ENCODE measurements around the gene PGAM1.
A peak's percentile ranks its signal among the peaks of the same experiment; 100 is the strongest.
"Not testable (repeated sequence)": the region's sequence is repeated elsewhere in the genome, so short reads cannot be mapped to it uniquely, and the experiment has no call there.

Gene PGAM1

DNA sequence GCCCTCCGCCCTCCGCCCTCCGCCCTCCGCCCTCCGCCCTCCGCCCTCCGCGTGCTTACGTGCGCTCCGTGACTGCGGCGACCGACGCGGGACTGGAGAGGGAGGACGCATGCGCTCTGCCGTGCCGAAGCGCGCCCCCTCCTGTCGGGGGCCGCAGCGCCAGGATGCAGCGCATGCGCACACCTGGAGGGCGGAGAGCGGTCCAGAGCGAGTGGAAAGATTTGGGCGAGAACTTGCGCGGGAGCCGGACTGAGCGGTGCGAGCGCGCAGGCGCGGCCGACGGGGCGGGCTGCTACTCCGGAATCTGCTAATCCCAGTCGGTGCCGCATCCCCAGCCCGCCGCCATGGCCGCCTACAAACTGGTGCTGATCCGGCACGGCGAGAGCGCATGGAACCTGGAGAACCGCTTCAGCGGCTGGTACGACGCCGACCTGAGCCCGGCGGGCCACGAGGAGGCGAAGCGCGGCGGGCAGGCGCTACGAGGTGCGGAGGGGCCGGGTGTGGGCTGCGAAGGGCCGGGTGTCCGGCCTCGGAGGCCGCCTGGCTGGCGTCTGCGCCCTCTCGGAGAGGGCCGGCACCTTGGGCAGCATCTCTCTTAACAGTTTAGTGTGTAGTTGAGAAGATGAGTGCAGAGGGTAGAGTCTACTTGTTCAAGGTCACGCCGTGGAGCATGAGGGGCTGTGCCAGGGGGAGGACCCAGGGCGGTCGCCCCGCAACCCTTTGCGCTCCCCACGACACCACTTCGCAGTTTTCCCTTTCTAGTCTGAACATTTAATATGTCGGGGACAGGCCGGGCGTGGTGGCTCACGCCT lies at the start of gene PGAM1:
Gene PGAM1, plus strand, starts transcription at position 228 of the 812 bp plus-strand sequence. Its CDS starts 117 bp downstream, at position 345.
- DNase-seq (ENCODE audit: low read depth in 3 of 3): peak; percentile 91 to 93 (median 92)

- no peak for DNase-seq (ENCODE audit: low read depth in 3 of 3)
Observed at GRCh38 chr10:97376413-97376812, 49.6 kb upstream of the PGAM1 start.

DNA sequence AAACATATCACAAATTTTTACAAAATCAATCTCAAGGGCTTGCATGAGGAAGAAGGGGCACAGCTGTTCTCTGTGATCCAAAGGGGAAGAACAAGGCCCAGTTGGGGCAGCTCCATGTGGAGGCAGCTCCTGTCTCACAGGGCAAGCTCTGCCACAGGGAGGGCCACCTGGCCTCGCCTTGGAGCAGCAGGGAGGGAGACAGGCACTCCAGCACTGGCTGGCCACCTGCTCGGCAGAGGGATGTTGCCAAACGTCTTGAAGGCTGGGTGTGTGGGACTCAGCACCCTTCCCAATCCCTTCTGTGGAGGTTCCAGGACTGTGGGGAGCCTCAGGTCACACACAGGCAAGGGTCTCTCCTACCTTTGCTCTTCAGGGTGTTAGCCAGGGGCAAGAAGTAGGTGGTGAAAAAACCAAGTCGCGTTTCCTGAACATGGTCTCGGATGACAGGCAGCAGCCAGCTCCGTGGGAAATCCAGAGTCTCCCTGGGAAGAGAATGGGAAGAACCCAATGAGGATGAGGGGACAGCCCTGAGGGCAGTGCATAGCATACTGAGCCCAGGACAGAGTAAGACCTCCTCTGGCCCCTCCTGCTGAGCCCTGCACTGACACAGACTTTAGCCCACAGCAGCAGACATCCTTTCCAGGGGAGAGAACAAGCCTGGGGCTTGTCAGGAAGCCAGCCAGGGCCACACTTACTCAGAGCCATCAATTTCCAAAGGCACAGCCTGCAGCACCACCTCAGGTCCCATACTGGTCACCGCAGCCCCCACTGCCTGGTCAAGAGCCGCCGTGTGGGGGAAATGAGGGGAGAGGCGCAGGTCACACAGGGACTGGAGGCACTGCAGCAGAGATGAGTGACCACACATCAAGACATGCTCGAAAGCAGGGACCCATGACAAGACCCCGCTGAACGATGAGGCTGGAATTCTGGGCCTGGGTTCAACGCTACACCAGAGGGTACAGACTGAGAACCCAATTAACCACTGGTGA lies 46.8 kb upstream of the PGAM1 start:
- DNase-seq (ENCODE audit: low read depth in 3 of 3): no peak

GRCh38 chr10:97380516-97380915 lies 45.5 kb upstream of the PGAM1 start:
- no peak for DNase-seq (ENCODE audit: low read depth in 3 of 3)

- DNase-seq (ENCODE audit: low read depth in 3 of 3): no peak
Observed at GRCh38 chr10:97381626-97382025, 44.4 kb upstream of the PGAM1 start.

- DNase-seq (ENCODE audit: low read depth in 3 of 3): no peak
Observed at GRCh38 chr10:97383159-97383558, 42.8 kb upstream of the PGAM1 start.

DNA sequence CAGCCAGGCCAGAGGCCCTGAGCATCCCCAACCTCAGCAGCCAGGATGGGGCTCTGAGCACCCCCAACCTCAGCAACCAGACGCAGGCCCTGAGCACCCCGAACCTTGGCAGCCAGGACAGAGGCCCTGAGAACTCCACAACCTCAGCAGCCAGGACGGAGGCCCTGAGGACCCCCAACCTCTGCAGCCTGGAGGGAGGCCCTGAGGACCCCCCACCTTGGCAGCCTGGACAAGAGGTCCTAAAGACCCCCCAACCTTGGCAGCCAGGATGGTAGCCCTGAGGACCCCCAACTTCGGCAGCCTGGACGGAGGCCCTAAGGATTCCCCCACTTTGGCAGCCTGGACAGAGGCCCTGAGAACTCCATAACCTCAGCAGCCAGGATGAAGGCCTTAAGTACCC lies 41.8 kb upstream of the PGAM1 start:
- no peak for DNase-seq (ENCODE audit: low read depth in 3 of 3)

DNA sequence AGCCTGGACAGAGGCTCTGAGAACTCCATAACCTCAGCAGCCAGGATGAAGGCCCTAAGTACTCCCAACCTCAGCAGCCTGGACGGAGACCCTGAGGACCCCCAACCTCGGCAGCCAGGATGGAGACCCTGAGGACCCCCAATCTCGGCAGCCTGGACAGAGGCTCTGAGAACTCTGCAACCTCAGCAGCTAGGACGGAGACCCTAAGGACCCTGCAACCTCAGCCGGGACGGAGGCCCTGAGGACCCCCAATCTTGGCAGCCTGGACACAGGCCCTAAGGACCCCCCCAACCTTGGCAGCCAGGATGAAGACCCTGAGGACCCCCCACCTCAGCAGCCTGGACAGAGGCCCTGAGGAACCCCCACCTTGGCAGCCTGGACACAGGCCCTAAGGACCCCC lies 41.4 kb upstream of the PGAM1 start:
- DNase-seq (ENCODE audit: low read depth in 3 of 3): no peak

DNA sequence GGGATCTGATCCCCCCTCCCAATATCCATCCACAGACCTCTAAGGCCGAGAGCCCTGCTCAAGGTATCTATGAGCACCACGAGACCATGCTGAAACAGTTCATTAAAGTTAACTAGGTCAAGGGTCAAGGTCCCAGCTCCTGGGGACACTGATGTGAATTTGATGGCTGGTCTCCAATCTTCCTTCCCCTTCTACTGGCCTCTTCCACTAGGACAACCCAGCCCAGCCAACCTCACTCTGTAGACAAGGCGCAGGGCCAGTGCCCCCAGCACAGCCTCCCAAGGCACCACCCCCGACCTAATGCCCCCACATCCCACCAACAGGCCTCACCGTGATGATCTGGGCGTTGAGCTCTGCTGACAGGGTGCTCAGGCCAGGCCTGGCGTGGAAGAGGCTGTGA lies 40.4 kb upstream of the PGAM1 start:
- DNase-seq (ENCODE audit: low read depth in 3 of 3): no peak

- no peak for DNase-seq (ENCODE audit: low read depth in 3 of 3)
Observed at GRCh38 chr10:97388152-97388551, 37.8 kb upstream of the PGAM1 start.

DNA sequence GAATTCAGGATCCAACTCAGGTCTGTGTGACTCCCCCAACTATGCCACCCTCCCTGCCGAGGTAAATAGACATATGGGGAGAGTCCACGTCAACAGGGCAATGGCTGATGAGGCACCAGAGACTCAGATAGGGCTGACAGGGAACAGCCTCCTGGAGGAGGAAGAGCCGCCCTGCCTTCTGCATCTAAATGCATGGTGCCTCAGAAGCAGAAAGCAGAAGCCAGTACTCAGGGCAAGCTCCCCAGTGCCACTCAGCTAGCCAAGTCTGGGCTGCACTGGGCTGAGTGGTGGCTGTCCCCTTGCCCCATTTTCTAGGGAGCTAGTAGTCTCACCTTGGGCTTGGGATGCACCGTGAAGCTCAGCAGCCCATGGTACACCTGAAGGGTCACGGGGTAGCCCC lies 35.9 kb upstream of the PGAM1 start:
- no peak for DNase-seq (ENCODE audit: low read depth in 3 of 3)

DNA sequence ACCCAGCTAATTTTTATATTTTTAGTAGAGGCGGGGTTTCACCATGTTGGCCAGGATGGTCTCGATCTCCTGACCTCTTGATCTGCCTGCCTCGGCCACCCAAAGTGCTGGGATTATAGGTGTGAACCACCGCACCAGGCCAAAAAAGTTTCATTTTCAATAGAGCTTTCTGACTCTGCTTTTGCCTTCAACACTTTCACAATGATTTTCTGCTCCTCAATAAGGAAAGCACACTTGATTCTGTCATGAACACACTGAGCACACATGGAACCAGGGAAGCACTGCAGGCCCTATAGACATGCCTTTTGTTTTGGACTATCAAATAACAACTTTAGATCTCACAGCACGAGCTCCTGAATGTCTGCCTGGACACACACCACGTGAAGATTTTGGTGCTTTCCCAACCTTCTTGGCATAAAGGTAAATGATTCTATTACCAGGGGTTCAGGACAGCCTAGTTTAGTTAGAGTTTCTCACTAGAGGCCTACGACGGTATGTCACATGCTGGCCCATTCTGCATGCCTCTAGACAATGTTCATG lies 32.9 kb upstream of the PGAM1 start:
- no peak for DNase-seq (ENCODE audit: low read depth in 3 of 3)

DNA sequence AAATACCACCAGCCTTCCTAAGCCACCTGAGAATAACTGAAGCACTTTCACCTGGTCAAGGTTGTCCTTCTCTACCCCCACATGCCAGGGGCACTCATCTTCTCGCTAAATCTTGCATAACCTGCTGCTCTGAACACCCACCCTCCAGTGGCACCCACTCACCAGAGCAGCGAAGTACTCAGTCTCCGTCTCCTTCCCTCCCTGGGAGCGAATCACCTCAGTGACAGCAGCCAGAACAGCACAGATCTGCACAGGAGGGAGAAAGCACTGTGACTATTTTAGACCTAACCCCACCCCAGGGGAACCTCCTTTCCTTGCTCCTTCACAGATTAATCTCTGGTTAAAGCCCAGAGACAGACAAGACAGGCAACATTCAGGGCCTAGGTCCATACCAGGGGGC lies 29.9 kb upstream of the PGAM1 start:
- DNase-seq (ENCODE audit: low read depth in 3 of 3): no peak

- DNase-seq (ENCODE audit: low read depth in 3 of 3): no peak
Observed at GRCh38 chr10:97399843-97400545, 26.0 kb upstream of the PGAM1 start.

DNA sequence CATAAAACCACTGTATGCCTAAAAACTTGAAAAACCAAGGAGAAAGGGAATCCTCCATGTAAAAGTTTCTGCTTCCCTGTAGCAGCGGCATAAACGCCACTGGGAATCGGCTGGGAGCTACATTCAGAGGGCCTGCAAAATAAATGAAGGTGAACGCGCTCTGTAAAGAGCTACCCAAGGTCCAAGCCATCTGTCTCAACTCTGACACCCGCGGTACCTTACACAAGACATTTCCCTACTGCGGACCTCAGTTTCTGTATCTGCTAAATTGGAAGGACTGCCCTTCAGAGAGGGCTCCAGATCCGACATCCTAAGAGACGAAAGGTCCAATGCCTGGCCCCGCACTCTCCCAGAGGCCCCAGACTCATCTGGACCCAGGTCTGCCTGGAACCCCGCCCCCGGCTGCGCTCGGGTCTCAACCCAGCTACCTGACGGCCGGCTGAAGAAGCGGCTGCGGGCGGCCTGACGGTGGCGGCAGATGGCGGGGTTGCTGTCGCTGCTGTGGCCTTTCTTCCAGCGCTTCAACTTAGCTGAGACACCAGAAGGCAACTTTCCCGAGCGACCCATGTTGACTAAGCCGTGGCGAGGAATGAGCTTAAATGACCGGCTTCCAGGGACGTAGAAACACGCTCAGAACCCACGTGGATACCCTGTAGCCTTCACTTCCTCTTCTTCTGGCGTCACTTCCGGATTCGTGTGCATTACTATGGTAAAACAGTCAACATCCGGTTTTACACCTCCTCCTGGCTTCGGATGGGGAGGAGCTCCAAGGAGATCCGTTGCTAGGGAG lies 25.1 kb upstream of the PGAM1 start, which contains the start of gene RRP12:
Gene RRP12, minus strand, starts transcription at position 676 of the 790 bp plus-strand sequence. Its CDS starts 109 bp downstream, at position 567.
- peak; percentile 61 to 74 (median 70) for DNase-seq (ENCODE audit: low read depth in 3 of 3)

GRCh38 chr10:97401455-97401919 lies 24.5 kb upstream of the PGAM1 start:
- no peak for DNase-seq (ENCODE audit: low read depth in 3 of 3)

DNA sequence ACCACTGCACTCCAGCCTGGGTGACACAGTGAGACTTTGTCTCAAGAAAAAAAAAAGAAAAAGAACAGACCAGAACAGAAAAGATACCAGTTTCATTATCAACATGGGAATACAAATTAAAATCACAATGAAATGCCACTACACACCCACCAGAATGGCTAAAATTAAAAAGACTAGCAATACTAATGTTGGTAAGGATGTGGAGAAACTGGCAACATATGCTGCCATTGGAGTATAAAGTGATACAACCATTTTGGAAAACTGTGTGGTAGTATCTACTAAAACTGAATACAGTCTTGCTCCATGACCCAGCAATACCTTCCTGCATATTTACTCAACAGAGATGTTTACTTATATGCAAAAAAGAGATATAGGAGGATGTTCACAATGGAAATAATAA lies 21.9 kb upstream of the PGAM1 start:
- no peak for DNase-seq (ENCODE audit: low read depth in 3 of 3)

GRCh38 chr10:97406064-97406463 lies 19.9 kb upstream of the PGAM1 start:
- no peak for DNase-seq (ENCODE audit: low read depth in 3 of 3)

DNA sequence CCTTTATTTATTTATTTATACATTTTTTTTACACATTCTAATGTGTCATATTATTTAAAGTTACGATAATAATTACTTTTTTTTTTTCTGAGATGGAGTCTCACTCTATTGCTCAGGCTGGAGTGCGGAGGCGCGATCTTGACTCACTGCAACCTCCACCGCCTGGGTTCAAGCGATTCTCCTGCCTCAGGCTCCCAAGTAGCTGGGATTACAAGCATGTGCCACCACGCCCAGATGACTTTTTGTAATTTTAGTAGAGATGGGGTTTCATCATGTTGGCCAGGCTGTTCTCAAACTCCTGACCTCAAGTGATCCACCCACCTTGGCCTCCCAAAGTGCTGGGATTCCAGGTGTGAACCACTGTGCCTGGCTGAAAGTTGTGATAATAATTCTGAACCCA lies 19.5 kb upstream of the PGAM1 start:
- not testable (repeated sequence) for DNase-seq (ENCODE audit: low read depth in 3 of 3)

GRCh38 chr10:97407211-97407951 lies 18.6 kb upstream of the PGAM1 start:
- no peak for DNase-seq (ENCODE audit: low read depth in 3 of 3)

All from stimulated activated CD4-positive, alpha-beta T cell treated with anti-CD3 and anti-CD28 coated beads, TNF-alpha, amount 100 ng/mL, for 48 hours (primary cell).